HL-60/S4 (cell line): ENCODE results near the gene MBP.

ENCODE experiments used
- in situ Hi-C: fragments of 300-500 bp; cut with MboI; formaldehyde crosslinking; loops from 2 replicates; pipeline ENCODE4 v1.14.3; 2022; ENCODE audit warnings: low sequenced_read_pairs

The MBP gene

DNA sequence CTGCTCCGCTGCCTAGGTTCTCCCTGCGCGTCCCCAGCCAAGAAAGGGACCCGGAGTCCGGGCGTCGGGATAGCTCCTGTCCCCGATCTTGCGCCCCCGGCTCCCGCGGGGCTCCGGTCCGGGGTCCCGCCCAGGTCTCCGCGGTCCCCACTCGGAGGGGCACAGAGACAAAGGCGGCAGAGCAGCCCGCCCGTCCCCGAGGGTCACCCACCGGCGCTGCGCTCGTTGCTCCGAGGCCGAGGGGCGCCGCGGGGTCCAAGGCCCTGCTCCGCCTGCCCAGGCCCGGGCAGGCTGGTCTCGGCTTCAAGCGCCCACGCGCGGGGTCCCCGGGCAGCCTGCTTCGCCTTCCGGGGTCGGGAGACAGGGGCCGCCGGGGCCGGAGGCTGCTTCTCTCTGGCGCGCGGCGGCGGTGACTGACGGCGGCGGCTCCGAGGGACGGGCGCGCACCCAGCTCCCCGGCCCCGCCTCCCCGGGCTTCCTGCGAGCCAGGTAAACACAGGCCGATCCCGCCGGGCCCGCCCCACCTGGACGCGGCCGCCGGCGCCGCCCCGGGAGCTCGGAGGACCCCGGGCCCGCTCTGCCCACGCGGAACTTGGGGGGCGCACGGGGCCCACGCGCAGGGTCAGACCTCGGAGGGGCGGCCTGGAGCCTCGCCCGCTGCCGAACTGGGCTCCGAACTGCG, at the start of gene MBP:
Gene MBP (minus strand): TSS at position 415 of the 682 bp plus-strand sequence. CDS start 27,522 bp downstream, outside the sequence.
- in situ Hi-C loops = no loop called here

DNA sequence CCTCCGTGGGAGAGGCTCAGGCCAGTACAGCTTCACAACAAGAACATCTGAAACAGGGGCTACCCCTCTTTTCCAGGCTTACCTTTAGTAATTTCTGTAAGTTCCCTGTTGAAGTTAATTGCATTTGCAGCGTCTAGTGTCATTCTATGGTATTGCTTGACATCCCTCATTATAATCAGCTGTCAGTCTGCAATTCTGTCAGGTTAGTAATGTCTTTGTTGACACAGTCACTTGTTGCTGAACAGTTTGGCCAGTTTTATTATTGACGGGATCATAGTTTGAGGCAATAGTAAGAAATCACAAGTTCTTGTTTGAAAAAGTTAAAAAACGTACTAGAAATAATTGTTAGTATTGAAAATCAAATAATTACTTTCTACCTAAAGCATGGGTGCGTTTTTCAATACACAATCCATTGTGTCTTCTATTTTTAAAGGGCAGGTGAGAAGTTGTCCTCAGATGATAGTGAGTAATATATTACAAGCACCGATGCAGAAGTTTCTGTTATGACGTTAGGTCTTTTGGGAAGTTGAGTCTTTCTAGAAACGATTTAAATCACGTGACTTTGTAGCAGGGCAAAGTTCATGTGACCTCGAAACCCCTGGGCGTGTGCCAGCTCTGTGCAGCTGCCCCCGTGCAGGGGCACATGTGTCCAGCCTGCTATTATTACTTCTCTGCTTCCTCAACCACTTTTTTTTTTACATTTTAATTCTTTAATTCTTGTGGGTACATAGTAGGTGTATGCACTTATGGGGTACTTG, 49.5 kb upstream of the MBP start:
- in situ Hi-C loops = no loop called here

DNA sequence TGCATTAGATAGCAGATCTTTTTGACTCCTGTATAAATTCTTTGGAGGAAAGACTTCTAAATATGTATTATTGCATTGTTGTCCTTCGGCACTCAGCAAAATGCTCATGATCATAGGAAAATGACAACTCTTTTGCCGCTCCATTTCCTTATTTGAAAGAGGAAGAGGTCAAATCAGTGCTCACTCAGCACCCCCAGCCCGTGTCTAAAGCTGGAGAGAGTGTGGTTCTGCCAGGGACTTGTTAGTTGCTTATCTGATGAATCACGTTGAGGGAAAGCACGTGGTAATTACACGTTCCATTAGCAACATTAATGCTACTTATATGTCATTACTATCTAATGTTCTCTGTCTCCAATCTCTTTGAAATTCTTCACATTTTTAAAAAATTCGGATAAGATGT, 46.0 kb upstream of the MBP start:
- in situ Hi-C loops = no loop called here

DNA sequence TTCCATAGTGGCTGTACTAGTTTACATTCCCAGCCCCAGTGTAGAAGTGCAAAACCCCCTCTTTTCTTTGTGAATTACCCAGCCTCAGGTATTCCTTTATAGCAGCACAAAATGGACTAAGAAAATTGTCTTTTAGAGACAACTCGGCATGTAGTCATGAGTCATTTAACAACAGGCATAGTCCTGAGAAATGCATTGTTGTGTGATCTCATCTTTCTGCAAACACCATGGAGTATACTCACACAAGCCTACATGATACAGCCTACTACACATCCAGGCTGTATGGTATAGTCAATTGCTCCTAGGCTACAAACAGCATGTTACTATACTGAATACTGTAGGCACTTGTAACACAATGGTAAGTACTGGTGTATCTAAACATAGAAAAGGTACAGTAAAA, 44.4 kb upstream of the MBP start:
- in situ Hi-C loops = no loop called here

DNA sequence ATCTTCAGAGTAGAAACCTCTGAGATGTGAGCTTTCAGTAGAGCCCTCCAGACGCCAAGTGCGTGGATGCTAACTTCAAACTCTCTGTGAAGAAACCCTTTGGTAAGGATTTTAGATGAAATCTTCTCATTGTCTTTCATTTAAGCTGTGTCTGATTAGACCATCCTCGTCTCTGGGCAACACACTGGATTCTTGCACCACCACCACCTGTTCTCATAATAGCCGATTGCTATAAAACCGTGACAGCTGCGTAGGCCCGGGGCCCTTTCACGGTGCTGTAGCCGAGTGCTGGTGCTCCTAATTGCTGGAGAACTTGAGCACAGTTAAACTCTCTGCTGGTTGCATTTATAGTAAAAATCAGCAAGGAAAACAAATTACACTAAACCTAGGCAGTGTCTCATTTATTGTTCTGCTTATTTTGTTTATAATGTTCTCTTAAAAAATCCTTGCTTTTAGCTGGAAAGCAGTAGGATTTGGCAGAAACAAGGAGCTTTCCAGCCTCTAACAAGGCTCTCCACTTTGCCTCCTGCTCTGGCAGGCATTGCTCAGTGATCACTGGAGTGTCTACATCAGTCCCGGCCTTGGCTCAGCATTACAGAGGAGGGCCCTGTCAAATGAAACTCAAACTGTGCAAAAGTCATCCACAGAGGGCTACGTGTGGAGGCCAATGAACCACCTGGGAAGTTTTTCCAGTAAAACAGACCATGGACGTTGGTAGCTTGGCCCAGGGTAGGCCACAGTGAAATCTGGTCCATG, 40.9 kb upstream of the MBP start:
- in situ Hi-C loops = no loop called here

DNA sequence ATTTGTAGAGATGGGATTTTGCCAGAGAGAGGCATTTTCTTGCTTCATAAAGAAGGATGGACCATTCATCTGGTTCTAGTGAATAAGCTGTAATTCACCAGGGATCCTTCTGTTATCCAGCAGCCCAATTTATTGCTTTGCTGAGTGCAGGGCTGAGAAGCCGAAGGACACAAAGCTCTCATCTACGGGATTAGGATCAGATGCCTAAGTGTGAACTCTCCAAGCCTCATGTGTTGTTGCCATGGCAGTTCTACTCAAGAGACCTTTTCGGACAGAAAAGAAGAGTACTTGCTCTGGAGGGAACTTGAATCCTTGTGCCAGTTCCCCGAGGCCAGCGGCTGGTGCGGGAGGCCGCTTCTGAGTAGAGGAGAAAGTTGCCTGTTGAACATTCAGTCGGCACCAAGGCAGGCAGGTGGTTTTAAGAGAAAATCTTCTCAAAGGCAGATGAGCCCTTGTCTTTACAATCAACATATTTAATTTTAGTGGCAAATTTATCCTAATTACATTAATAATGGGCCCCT, 38.4 kb upstream of the MBP start:
- in situ Hi-C loops = no loop called here

DNA sequence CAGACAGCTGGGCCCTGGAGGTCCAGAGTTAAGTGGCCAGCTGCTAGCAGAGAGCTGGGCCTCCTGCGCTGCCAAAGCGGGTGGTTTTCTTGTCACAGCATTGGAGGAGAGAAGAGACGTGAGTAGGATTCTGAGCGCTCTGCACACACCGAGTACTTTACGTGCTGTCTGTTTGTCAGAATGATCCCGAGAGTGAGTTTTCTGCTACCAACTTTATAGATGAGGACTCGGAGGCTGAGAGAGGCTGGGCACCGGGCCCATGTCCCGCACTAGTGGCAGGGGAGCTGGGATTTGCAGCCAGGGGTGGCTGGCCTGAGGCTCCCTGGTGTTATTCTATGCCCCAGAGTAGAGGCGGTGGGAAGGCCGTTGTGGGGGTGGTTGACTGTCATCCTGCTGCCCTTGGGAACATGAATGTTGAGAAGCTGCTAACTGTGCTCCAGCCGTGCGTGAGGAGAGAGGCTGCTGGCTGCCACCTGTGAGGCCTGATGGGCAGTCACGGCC, 36.3 kb upstream of the MBP start:
- in situ Hi-C loops = no loop called here

DNA sequence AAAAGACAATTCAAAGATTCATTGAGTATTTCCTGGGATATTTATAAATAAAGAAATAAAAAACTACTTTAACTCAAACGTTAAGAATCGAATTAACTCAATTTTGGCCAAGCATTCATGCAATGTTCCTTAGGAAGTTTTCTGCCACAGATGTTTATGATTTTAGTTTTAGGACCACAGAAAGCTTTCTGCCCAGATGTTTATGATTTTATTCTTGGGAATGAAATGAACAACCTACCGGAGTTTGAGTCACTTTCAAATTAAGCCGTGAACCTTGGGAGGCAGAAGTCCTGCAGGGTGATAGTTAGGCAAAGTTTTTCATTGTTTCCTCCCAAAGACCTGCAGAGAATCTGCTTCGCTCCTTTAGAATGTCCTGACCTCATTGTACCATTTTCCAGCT, 34.7 kb upstream of the MBP start:
- in situ Hi-C loops = no loop called here

DNA sequence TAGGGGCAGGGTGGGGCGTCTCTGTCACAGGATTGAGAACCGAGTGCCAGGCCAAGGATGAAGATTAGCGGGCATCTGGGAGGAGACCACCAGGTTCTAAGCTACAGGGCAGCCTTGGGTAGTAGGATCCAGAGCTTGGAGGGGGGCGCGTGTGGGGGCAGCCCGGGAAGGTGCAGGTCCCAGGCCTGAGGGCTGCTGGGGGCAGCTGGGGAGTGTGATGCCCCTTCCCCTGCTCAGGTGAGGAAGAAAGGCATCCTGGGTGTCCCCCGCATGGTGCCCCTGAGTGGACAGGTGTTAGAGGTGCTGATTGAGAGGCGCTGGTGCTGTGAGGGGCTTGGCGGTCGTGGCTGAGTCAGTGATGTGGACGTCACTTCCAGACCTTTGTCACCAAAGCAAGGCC, 33.9 kb upstream of the MBP start:
- in situ Hi-C loops = no loop called here

DNA sequence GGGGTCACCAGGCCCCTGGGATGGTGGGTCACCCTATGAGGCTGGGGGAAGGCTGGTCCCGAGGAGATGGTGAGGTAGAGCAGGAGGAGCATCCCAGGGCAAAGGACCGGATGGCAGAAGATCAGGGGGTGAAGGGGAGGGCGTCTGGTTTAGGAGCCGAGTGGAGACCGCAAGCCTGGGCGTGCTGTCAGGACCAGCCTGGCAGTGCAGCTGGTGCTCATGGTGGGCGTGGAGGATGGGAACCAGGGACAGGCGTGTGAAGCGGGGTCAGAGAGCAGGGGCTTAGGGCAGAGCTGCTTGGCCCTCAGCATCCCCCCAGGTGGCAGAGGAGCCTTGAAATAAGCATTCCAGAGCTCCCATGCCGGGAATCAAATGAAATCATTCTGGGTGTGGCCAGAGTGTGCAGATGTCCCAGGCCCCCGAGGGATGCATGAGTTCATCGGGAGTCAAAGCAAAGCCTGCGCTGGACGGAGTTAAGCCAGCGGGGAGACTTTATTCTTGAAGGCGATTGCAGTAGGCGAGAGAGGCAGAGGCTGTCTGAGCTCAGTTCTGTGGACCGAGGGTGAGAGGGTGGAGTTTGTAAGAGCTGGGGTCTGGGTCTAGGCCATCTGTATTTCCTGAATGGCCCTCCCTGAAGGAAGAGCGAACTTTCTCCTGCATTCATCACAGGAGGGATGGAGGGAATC, 33.1 kb upstream of the MBP start:
- in situ Hi-C loops = no loop called here

DNA sequence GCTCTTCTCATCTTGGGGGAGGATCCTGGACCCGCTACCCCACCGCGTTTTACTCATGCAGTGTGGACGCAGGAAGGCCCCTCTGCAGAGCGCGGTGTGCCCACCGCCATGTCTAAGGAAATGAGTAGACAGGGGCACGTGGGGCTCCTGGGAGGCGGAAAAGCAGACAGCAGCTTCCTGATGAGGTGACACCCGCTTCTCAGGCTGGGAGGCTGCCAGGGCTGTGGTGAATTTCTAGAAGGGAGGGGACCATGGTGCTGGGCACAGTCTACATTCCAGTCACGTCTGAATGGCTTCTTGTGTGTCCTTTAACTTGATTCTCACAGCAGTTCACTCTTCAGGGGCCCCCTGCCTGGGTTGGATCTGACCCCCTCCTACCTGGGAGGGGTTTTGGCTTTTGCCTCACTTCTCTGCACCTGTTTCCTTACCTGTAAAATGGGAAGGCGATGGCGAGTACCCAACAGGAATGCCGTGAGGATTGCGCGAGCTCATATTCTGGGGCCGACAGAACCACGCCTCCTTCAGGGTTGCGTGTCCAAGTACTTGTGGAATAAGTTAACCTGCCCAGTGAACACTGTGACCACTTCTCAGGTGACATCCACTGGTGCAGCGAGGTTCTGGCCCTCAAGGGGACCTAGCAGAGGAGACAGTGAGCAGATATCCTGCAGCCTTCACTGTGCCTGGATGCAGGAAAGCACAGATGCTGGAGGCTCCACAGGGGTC, 32.3 kb upstream of the MBP start:
- in situ Hi-C loops = no loop called here

DNA sequence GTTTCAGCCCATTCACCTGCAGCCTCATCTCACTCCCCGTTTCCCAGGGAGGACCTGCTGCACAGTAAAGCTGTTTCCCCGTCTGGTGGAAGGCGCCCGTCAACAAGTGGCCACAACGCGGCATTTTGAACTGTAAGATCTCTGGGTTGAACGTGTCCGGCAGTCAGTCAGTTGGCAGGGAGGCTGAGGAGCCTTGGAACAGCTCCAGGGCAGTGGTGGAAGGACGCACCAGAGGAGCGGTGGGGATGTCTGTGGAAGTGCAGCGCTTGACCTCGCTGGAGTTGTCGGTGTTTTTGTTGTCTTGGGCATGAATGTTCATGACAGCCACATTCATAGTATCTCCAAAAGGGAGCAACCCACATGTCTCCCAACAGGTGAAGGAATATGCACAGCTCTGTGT, 31.4 kb upstream of the MBP start:
- in situ Hi-C loops = no loop called here

DNA sequence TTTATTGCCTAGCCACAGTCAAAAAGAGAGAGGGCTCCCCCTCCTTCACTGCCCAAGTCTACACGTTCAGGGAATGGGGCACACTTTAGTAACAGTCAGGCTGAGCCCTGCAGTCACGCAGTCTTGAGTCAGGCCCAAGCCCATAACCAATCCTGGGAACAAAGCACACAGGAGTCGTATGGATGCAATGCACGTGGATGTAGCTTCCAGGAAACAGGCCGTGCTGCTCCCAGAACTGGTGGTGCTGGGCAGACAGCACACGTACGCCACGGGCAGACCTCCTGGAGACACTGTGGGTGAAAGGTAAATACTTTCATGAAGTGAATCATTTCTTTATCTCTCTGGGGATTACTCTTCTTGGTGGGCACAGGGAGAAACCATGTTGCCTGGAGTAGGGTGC, 30.0 kb upstream of the MBP start:
- in situ Hi-C loops = no loop called here

DNA sequence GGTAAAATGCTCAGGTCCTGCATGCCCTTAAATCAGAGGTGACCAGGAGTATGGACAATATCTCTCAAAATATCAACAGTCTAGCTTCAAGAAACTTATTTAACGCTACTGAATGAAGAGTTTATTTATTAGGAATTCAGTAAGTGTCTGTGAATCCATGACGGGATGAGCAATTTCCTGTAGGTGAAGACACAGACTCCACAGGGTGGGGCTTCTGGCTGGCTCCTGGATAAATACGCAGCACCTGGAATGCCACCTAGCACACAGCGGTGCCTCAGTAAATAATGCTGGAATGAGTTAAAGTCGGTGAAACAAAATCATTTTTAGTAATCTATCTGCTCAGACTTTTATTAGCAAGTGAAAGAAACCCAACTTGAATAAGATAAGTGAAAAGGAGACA, 29.4 kb upstream of the MBP start:
- in situ Hi-C loops = no loop called here

DNA sequence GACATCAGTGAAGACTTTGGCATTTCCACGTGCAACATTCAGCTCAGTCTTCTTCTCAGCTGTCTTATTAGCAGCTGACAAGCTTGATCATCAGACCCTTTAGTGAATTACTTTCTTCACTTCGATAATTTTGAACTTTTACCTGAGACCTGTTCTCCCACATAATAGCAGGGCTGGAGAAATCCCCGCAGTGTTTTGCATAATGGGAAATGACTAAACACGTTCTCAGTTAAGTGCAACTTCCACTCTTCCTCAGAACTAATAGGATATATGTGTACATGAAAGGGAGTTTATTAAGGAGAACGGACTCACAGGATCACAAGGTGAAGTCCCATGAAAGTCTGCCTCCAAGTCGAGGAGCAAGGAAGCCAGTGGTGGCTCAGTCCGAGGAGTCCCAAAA, 28.8 kb upstream of the MBP start:
- in situ Hi-C loops = no loop called here

DNA sequence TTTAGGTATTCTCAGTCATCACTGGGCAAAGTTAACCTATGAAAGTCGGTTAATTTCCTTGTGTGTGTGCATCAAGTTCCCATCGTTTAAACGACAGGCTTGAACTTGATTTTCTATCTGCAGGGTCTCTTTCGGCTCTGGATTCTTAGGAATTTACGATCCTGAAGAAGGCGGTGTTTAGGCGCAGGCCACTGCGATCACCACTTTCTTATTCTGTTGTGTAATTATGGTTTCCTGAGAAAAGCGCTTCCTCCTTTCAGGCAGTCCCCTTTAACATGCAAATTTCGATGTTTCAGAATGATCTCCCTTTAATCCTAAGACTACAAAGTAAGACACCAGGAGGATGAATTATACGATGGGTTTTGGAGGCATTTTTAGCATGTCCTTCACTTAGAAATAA, 27.9 kb upstream of the MBP start:
- in situ Hi-C loops = no loop called here

DNA sequence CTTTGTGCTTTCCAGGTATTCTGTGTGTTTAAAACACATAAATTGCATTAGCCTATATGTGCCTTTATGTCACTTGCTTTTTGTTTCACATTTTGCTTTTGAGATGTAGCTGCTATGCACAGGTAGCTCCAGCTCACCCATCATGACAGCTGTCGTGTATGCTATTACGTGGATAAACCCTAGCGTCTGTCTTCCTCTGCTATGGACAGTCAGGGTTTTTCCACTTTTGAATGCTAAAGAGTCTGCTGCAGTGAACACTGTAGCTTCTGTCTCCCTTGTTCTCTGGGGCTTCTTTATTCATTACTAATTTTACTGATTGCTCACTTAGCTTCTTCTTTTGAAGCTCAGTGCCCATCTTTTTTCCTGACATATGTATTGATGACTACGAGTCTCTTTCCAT, 24.7 kb upstream of the MBP start:
- in situ Hi-C loops = no loop called here

DNA sequence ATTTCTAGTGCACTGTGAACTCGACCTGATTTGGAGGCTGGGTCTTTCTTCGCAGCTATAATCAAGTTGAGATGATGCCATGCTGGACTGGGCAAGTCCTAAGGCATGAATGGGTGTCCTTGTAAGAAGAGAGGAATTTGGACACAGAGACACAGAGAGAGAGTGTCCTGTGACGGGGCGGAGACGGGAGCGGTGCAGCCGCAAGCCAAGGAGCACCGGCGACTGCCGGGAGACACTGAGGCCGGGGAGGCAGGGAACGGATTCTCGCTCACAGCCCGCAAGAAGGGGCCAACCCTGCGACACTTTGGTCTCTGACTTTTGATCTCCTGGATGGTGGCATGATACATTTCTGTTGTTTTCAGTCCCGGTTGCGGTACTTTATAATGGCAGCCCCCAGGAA, 22.4 kb upstream of the MBP start:
- in situ Hi-C loops = no loop called here

DNA sequence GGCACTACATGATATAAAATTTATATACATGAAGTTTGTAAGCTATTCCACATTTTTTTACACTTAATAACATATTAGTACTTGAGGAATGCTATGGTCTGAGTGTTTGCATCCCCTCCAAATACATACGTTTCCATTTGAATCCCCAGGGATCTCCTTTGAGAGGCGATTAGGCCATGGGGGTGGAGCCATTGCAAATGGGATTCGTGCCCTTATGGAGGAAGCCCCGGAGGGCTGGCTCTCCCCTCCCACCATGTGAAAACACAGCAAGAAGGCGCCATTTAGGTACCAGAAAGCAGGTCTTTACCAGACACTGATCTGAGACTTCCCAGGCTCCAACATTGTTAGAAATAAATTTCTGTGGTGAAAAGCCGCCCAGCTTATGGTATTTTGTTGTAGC, 20.8 kb upstream of the MBP start:
- in situ Hi-C loops = no loop called here

DNA sequence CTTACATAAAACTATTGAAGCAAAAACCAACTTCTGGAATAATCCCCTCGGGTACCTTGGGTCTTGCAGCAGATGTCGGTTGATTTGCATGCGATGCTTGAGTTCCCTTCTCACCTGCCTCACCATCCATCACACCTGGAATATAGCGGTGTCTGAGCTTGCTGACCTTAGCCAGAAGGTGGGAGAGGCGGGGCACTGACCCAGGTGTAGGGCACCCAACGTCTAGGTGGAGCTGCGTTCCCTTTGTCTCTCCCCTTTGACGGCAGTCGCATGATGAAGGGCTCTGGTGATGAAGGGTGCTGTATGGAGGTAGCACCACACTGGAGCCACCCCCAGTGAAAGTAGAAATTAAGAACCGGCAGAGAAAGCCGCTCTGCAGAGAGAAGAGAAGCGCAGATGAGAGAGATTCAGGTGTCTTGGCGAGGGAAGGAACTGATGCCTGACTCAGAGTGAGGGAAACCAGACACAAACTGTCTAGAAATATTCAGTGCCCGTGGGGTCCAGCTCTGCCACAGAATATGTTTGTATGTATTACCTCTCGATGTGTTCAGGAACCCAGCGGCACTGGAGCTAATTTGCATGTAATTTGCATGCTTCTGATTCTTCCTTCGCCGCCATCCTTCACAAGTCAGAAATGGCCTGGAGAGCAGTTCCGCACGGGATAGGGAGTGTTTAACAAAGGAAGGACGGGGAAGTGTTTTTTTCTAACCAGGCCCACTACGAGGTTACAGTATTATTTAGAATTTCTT, 19.4 kb upstream of the MBP start:
- in situ Hi-C loops = no loop called here
